NCI-H2107 treated with DMSO at 0.1 percent for 48 hours (cell line): ENCODE data around the gene ATP5MC2.
"Not testable (repeated sequence)": the region's sequence is repeated elsewhere in the genome, so short reads cannot be mapped to it uniquely, and the experiment has no call there.

Source experiments
- DNase-seq: peaks from one replicate; lab custom pipeline; 2025; ENCODE audit not compliant: unreplicated experiment; lab: John Stamatoyannopoulos, UW

ATP5MC2 gene

DNA sequence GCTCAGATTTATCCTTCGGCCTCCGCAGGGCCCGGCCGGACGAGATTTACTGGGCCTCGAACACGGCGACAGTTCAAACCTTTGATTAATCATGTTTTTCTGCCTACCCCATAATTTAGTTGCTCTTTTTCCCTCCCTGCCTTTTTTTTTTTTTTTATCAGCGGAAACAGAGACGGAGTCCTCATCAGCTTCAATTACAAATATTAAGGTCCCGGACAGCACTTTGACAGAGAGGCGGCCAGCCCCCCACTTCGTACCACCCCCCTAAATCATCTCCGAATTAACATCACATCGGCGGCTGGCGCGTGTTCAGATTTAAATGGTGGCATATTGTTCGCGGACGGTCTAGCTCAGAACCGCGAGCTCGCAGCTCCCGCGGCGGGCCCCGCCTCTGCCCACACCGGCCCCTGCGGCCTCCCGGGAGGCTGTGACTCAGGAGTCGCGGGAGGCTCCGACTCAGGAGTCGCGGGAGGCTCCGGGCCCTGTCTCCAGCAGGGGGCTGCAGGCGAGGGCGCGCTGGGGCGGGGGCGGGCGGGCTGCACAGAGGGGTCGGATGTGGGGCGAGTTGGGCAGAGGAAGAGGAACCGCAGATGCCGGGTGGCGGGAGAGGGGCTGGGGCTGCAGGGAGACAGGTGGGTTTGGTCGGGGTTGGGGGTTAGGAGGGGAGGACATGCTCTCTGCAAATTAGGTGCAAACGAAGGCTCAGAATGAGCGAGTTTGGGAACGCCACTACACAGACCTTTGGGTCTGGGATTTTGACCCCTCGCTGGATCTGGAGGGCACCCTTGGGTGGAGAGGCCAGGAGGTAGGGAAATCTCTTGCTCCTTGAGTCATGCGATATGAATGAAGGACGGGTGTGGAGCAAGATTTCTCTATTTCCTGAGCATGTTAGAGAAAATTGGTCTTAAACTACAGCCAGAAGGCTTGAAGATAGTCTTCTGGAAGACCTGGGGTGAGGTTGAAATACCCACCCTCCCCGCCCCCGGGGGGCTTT is 19.6 kb upstream of the ATP5MC2 start:
- no peak for DNase-seq

DNA sequence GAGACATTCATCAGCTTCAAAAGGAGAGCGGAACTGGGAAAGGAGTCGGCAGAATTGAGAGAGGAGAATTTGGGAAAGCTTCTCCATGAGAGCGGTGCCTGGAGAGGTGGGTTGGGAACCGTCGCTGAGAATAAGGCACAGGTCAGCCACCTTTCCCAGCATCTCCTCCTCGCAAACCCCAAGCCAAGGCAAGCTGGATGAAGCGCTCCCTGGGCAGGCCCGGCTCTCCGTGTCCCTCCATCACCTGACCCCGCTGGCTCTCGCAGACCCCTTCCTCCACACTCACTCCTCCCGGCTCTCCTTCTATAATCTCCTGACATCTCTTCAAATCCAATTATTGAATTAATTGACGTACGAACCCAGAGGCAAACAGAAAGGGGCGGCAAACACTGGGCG is 18.9 kb upstream of the ATP5MC2 start:
- DNase-seq, result no peak

DNA sequence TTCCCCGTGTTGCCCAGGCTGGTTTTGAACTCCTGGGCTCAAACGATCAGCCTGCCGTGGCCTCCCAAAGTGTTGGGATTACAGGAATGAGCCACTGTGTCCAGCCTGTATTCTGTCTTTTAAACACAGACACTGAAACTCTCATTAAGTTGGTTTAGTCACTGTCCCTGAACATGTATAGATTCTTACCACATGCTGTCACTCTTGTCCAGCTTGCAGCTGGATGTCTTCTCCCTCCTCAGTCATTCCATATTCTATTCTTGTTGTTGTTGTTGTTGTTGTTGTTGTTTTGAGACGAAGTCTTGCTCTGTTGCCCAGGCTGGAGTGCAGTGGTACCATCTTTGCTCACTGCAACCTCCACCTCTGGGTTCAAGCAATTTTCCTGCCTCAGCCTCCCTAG is 12.3 kb upstream of the ATP5MC2 start:
- DNase-seq, result no peak

DNA sequence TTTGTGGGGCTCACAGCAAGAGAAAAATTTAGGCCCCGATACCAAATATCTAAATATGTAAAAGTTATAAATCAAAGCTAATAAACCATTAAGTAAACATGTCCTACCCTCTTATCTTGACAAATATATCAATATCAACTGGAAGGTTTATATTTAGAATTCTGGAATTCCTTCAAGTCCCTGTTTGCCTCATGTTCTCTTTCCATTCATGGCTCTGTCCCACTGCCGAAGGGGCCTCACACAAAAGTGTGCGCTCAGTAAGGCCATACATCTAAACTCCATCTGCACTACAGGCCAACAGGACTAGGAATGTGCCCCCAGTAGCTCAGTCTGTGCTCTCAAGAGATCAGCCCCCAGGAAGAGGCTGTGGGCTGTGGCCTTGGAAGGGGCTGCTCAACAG is 10.6 kb upstream of the ATP5MC2 start:
- DNase-seq, result no peak

DNA sequence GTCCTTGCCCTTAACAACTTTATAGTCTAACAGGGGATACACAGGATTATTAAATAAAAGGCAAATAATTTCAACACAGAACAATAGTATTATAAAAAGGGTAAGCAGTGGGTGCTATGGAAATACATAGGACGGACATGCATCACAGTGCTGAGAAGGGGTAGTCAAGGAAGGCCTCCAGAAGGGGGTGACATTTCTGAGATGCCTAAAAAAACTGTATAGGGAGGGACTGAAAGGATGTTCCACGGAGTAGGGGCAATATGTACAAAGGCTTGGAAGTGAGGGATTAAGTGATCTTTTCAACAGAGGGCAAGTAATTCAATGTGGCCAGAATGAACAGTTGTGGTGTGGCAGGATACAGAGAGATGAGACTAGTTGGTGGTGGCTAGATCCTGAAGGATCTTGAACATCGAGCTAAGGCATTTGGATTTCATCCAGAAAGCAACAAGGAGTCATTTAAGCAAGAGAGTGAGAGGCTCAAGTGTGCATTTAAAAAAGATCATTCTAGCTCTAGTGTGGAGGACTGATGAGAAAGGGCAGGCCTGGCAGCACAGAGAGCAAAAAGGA is 8.9 kb upstream of the ATP5MC2 start:
- no peak for DNase-seq

DNA sequence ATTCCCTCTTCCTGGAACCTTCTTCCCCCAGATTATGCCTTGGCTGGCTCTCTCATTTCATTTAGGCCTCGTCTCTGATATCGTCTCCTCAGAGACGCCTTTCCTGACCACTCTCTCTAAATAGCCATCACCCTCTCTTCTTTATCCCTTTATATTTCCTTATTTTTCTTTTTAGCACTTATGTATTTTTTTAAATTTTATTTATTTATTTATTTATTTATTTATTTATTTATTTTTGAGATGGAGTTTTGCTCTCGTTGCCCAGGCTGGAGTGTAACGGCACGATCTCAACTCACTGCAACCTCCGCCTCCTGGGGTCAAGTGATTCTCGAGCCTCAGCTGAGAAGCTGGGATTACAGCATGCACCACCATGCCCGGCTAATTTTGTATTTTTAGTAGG is 8.1 kb upstream of the ATP5MC2 start:
- DNase-seq, result no peak

DNA sequence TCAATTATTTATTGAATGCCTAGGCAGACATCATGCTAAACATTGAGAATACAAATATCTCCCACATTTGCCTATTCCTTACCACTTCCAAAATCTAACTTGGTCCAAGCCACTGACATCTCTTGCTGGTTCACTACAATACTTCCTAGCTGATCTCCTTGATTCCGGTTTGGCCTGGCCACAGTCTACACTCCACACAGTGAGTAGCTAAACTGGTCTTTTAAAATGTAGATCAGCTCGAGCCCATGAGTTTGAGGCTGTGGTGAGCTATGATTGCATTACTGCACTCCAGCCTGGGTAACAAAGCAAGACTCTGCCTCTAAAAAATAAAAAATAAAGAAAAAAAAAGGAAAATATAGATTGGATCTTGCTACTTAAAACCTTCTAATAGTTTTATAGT is 7.6 kb upstream of the ATP5MC2 start:
- DNase-seq, result no peak

DNA sequence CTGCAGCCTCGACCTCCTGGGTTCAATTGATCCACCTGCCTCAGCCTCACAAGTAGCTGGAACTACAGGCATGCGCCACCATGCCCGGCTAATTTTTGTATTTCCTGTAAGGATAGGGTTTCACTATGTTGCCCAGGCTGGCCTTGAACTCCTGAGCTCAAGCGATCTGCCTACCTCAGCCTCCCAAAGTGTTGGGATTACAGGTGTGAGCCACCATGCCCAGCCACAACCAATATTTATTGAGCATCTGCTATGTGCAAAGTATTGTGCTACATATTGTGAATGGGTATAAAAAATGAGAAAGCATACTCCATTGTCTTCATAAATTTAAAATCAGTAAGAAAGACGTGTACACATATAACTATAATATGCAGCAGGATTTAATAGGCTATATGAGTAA is 4.2 kb upstream of the ATP5MC2 start:
- DNase-seq, result not testable (repeated sequence)

DNA sequence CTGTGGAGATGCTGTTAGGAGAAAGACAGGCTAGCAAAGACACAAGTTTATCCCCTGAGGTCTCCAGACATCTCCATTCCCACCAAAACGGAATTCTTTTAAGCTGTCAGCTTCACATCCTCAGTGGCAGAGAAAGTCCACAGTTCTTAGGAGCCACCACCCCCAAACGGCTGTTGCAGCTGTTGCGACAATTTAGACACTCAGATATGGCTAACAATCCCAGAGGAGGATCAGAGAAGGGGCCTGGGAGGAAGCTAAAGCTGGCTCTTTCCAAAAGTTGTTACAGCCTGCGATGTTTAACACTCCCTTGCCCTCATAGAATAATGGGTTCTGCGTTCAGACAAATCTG is 1.9 kb upstream of the ATP5MC2 start:
- DNase-seq, result peak; percentile 19

DNA sequence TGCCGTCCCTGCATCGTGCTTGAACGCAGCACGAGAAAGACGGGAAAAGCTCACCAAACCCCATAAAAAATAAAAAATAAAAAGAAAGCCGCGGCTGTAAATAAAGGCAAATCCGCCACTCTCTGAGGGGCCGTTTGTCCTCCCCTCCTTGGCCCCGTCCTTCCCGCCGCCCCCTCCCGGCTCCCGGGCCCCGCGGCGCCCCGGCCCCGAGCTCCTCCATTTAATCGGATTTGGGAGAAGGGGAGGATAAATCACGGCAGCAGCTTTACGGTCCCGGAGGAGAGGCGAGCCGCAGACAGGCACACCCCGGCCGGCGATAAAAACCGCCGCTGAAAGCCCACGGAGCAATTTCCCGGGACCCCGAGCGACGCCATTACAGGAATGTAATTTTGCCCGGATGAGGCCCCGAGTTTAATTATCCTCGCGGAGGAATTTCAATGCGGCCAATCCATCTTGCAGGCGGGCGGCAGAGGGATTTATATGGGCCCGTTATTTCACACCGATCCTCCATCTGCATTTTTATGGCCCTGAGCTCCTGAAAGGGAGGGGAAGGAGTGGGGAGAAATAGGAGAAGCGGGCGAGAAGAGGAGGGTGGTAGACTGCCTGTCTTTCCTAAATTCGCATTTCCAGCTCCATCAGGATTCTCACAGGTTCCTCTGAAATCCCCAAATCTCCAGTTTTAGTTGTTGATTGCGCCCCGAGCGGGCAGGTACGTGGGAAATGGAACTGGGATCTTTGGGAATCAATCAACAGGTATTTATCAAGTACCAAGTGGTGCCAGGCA is 1.3 kb upstream of the ATP5MC2 start:
- DNase-seq, result peak; percentile 59

DNA sequence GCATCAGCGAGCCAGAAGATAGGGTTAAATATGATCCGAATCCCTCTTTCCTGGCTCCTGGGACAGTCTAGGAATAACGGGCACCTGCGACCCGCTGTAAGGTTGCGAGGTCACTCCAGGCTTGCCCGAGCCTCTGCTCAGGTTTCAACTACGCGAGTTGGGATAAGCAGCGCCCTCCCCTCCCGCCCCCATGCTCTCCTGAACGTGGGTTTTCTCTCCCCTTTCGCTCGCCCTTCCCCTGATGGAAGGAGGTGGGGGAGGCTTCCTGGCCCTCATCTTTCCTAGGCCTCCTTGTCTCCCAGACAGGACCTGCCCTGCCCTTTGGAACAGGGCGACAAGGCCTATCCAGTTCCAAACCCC is 753 bp upstream of the ATP5MC2 start:
- DNase-seq, result peak; percentile 83

DNA sequence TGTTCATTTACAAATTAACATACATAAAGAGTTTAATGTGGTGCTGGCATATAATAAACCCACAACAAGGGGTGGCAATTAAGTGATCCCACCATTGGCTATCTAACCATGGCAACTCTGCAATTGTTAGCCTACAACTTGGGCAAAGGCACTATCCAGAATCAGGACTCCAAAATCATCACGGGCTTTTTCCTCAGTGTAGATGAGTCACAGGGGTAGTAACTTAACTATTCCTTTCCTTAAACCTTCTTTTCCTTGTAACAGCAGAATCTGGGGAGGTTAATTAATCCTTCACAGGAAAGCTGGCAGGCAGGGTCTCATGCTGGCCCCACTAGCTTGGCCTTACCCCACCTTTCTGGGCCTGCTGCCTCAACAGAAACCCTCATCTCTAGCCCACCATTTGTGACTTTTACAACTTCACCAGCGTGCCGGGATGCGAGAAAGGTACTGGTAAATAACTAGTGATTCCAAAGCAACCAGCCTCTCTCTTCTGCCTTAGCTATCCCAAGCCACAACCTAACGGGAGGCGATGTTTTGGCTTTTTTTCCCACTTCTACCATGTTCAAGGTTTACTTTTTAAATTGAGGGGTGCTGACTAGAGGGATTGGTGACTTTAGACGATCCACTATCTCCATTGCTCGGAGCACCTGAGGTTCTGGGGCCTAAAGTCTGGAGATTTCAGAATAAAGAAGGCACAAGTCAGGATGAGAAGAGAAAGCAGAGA is 744 bp downstream of the ATP5MC2 start:
- no peak for DNase-seq

DNA sequence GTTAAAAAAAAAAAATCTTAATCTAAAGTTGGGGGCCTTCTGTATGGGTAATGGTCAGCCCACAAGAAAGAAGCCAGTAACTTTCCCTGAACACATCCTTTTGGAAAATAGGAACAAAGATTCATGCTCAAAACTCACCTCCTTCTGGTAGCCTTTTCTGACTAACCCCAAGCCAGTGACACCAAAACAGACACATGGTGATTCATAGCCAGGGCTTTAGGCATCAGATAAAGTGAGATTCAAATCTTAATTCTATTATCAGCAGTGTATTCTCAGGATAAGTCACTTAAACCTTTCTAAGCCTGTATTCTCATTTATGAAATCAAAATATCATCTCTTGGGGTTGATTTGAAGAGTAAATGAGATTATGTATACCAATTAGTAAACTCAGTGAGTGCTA is 4.9 kb downstream of the ATP5MC2 start:
- no peak for DNase-seq

DNA sequence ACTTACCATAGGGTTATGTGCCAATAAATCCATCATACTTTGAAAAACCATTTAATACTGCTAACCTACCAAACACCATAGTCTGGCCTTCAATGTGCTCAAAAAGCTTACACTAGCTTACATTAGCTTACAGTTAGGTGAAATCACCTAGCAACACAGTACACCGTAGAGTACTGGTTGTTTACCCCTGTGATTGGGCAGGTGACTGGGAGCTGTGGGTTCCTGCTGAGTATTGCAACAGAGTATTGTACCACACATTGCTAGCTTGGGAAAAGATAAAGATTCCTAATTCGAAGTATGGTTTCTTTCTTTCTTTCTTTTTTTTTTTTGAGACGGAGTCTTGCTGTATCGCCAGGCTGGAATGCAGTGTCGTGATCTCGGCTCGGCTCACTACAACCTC is 5.6 kb downstream of the ATP5MC2 start:
- no peak for DNase-seq

DNA sequence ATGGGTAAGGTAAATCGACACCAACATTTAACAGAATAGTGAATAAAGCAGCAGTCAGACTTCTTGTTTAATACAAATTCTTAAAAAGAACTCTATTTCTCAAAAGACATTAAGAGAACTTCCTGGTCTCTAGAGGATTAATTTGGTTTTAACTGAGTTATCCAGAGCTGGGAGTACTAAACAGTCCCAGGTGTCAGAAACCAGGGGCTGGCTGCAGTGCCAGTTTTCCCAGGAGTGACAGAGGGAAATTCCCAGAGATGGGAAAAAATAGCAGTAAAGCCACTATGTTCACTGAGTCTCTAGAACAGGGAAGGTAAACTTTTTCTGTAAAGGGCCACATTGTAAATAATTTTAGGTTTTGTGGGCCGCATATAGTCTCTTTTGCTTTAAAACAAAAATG is 8.8 kb downstream of the ATP5MC2 start:
- DNase-seq, result no peak

DNA sequence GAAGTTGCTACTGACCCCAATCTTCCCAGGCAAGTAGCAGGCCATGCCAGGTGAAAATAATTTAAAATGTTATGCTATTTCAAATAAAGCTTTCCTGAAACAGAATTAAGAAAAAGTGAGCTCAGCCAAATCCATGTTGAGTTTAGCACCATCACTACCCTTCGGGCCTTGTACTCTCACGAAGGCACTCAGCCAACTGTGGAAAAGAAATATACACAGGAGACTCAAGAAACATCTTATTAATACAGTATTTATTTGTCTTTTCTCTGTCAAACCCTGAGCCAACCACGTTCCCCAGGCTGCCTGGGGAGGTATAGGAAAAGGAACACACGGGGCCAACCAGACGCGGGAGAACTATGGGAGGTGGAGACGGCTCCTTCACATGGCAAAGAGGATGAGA is 10.9 kb downstream of the ATP5MC2 start:
- no peak for DNase-seq

DNA sequence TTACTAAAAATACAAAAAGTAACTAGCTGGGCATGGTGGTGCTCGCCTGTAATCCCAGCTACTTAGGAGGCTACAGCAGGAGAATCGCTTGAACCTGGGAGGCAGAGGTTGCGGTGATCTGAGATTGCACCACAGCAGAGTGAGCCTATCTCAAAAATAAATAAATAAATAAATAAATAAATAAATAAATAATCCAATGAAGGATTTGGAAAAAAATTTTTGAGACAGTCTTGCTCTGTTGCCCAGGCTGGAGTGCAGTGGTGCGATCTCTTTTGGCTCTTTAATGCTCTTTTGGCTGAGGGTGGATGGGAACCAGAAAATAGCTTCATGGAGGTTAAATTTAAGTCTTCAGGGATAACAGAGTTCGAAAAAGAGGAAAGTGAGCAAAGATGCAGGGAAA is 11.7 kb downstream of the ATP5MC2 start:
- DNase-seq, result no peak

DNA sequence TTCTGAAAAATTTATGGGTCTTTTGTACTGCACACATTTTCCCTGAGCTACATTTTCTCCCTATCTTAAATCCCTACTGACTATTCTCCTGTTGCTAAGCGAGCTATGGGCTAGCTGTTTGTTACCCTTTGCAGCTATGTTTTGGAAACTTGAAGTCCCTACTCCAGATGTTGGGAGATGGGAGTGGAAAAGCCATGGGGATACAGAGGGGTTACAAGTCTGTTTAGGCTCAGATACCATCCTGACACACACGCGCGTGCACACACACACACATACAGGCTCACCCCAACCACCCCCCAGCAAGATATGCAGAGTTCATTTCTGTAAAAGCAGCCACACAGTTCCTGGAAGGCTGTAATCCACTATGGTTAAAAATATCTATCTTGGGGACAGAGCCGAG is 15.8 kb downstream of the ATP5MC2 start:
- DNase-seq, result no peak

DNA sequence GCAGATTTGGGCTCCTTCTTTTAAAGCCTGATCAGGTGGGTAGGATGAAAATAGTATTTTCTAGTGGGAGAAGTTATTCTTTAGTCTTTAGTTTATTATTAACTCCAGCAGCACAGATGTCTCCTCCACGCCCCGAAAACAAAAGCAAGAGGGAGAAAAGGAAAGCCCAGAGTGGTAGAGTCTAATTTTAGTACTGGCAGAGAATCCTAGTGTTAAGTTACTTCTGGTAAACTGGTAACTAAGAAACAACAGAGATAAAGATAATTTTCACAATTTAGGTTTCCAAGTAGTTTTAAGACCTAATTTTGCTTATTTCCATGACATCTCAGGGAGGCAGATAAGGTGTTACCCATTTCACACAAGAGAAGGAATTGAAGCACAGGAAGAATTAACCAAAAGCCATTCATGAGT is 16.3 kb downstream of the ATP5MC2 start:
- peak; percentile 26 for DNase-seq

DNA sequence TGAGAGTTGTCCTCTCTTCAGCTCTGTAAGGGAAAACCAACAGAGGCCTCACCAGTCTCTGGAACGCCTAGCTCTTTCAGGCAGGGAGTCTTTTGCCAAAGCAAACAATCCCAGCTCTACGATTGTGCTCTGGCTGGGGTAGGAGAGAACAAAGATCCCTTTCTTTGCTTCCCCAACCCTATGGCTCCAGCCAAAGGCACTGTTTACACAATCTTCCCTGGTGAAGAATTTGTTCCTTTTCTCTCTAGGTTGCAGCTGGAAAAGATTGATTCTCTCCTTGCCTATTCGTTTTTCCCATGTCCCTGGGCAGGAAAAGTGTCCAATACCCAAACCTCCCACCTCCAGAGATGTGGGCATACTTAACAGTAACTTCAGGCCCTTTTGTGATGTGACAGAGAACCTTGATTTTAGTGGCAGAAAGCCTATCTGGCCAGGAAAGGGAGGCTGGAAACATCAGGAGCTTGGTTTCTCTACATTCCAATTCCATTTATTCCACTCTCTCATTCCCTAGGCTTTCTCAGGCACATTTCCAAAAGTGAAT is 16.8 kb downstream of the ATP5MC2 start:
- DNase-seq, result peak; percentile 40

DNA sequence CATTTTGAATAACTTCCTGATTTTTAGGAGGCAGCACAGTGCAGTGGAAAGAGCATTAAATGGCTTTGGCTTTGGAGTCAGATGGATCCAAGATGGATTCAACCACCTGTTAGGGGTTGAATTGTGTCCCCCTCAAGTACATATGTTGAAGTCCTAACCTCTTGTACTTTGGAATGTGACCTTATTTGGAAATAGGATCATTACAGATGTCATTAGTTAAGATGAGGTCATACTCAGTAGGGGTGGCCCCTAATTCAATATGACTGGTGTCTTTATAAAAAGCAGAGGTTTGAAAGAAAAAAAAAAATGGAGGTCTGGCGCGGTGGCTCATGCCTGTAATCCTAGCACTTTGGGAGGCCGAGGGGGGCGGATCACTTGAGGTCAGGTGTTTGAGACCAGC is 18.8 kb downstream of the ATP5MC2 start:
- DNase-seq, result no peak
